Ammon's horn (tissue), 1 donor: ENCODE data around the gene ERBB4.

Experiments
- DNase-seq: peaks from one replicate; pipeline ENCODE4 v3.0.0-alpha.2; 2016; ENCODE audit warnings: low spot score

ERBB4 gene

GRCh38 chr2:212428681-212429478 is 109.7 kb downstream of the ERBB4 start:
- peak; percentile 64 for DNase-seq

GRCh38 chr2:212427638-212428037 is 111.0 kb downstream of the ERBB4 start:
- DNase-seq = peak; percentile 20

- DNase-seq = no peak
Observed at GRCh38 chr2:212426637-212427412, 111.8 kb downstream of the ERBB4 start.

GRCh38 chr2:212424082-212424481 is 114.5 kb downstream of the ERBB4 start:
- no peak for DNase-seq

GRCh38 chr2:212423089-212423488 is 115.5 kb downstream of the ERBB4 start:
- peak; percentile 8 for DNase-seq

GRCh38 chr2:212421556-212422334 is 116.9 kb downstream of the ERBB4 start:
- no peak for DNase-seq

GRCh38 chr2:212416086-212416485 is 122.5 kb downstream of the ERBB4 start:
- DNase-seq = peak; percentile 71

GRCh38 chr2:212414767-212415211 is 123.8 kb downstream of the ERBB4 start:
- DNase-seq = peak; percentile 7

GRCh38 chr2:212409560-212409959 is 129.0 kb downstream of the ERBB4 start:
- no peak for DNase-seq

- DNase-seq = no peak
Observed at GRCh38 chr2:212408524-212408923, 130.1 kb downstream of the ERBB4 start.

GRCh38 chr2:212406716-212407115 is 131.9 kb downstream of the ERBB4 start:
- no peak for DNase-seq

- DNase-seq = no peak
Observed at GRCh38 chr2:212402316-212402715, 136.3 kb downstream of the ERBB4 start.

GRCh38 chr2:212398316-212398715 is 140.3 kb downstream of the ERBB4 start:
- no peak for DNase-seq

GRCh38 chr2:212392544-212392943 is 146.1 kb downstream of the ERBB4 start:
- DNase-seq = no peak

GRCh38 chr2:212392043-212392442 is 146.6 kb downstream of the ERBB4 start:
- DNase-seq = no peak

- no peak for DNase-seq
Observed at GRCh38 chr2:212387146-212387545, 151.5 kb downstream of the ERBB4 start.

GRCh38 chr2:212385241-212385640 is 153.4 kb downstream of the ERBB4 start:
- no peak for DNase-seq

- DNase-seq = no peak
Observed at GRCh38 chr2:212384027-212384426, 154.6 kb downstream of the ERBB4 start.

- DNase-seq = no peak
Observed at GRCh38 chr2:212381428-212382102, 157.0 kb downstream of the ERBB4 start.

GRCh38 chr2:212379103-212379502 is 159.5 kb downstream of the ERBB4 start:
- no peak for DNase-seq

GRCh38 chr2:212367431-212367830 is 171.2 kb downstream of the ERBB4 start:
- no peak for DNase-seq
